HEK293 (cell line): ENCODE measurements around the gene SPPL2B.

Source experiments
- CTCF ChIA-PET: fragments of 350-600 bp; formaldehyde crosslinking; extraction: SDS; loops from one replicate; lab custom pipeline; 2021; ENCODE audit warnings: antibody characterized with exemption; lab: Yijun Ruan, JAX
- POLR2A ChIA-PET: fragments of 300-600 bp; formaldehyde crosslinking; extraction: SDS; loops from one replicate; lab custom pipeline; 2020; ENCODE audit warnings: antibody characterized with exemption, inconsistent platforms; lab: Yijun Ruan, JAX
- H3K27ac ChIP-seq: fragments of 200-500 bp; sonication (Bioruptor generic); 2 replicates; pipeline ENCODE4 v1.5.1; 2014; ENCODE audit warnings: low read depth, low read length, control low read depth, inconsistent platforms; ENCODE audit errors: extremely low read depth
- H3K36me3 ChIP-seq, 2 experiments: fragments of 200-500 bp in 1 of 2; sonication (Bioruptor generic) in 1 of 2; 1 replicate in 1 of 2; 2 replicates in 1 of 2; pipeline ENCODE4 v1.5.1; 2014 to 2017; ENCODE audit warnings: inconsistent platforms in 2 of 2, low read length in 2 of 2; ENCODE audit not compliant: control insufficient read depth in 2 of 2, insufficient read depth in 1 of 2
- H3K4me1 ChIP-seq: fragments of 200-500 bp; sonication (Bioruptor generic); 2 replicates; pipeline ENCODE4 v1.5.1; 2014; ENCODE audit warnings: mild to moderate bottlenecking, low read length, inconsistent platforms; ENCODE audit not compliant: control insufficient read depth, insufficient read depth
- H3K4me3 ChIP-seq: 2 replicates; pipeline ENCODE4 v1.5.1; 2011; ENCODE audit warnings: low read depth, mild to moderate bottlenecking, control low read depth, low read length, moderate library complexity
- H3K9me3 ChIP-seq: fragments of 200-500 bp; sonication (Bioruptor generic); 2 replicates; pipeline ENCODE4 v1.5.1; 2014; ENCODE audit warnings: low read depth, low read length, inconsistent platforms; ENCODE audit not compliant: control insufficient read depth, insufficient read depth
- BCL11B ChIP-seq: fragments of 450-650 bp; formaldehyde crosslinking; IDR thresholded peaks from 2 replicates; pipeline ENCODE4 v1.5.1; 2016; ENCODE audit warnings: low read depth, missing biosample characterization, missing genetic modification characterization
- GLIS1 ChIP-seq: fragments of 450-650 bp; formaldehyde crosslinking; IDR thresholded peaks from 2 replicates; pipeline ENCODE4 v1.5.1; 2016; ENCODE audit warnings: missing biosample characterization, missing genetic modification characterization
- ZNF121 ChIP-seq: fragments of 450-650 bp; formaldehyde crosslinking; IDR thresholded peaks from 2 replicates; pipeline ENCODE4 v1.5.1; 2016; ENCODE audit warnings: missing biosample characterization, missing genetic modification characterization
- ZNF169 ChIP-seq: fragments of 450-650 bp; formaldehyde crosslinking; IDR thresholded peaks from 2 replicates; pipeline ENCODE4 v1.5.1; 2016; ENCODE audit warnings: missing biosample characterization, missing genetic modification characterization
- TF ChIP-seq, protein P1 (sequence below): fragments of 450-650 bp; formaldehyde crosslinking; IDR thresholded peaks from 2 replicates; pipeline ENCODE4; 2016; ENCODE audit warnings: missing biosample characterization, missing genetic modification characterization
- TF ChIP-seq, protein P2 (sequence below): fragments of 450-650 bp; IDR thresholded peaks from 2 replicates; pipeline ENCODE4 v1.5.1; 2018; ENCODE audit warnings: missing biosample characterization, missing genetic modification characterization
- TF ChIP-seq, protein P3 (sequence below): fragments of 450-650 bp; formaldehyde crosslinking; IDR thresholded peaks from 2 replicates; pipeline ENCODE4 v1.5.1; 2016; ENCODE audit warnings: missing biosample characterization, missing genetic modification characterization
- TF ChIP-seq, protein P4 (sequence below): fragments of 450-650 bp; formaldehyde crosslinking; IDR thresholded peaks from 2 replicates; pipeline ENCODE4 v1.5.1; 2016; ENCODE audit warnings: missing biosample characterization, missing genetic modification characterization

Gene SPPL2B

DNA sequence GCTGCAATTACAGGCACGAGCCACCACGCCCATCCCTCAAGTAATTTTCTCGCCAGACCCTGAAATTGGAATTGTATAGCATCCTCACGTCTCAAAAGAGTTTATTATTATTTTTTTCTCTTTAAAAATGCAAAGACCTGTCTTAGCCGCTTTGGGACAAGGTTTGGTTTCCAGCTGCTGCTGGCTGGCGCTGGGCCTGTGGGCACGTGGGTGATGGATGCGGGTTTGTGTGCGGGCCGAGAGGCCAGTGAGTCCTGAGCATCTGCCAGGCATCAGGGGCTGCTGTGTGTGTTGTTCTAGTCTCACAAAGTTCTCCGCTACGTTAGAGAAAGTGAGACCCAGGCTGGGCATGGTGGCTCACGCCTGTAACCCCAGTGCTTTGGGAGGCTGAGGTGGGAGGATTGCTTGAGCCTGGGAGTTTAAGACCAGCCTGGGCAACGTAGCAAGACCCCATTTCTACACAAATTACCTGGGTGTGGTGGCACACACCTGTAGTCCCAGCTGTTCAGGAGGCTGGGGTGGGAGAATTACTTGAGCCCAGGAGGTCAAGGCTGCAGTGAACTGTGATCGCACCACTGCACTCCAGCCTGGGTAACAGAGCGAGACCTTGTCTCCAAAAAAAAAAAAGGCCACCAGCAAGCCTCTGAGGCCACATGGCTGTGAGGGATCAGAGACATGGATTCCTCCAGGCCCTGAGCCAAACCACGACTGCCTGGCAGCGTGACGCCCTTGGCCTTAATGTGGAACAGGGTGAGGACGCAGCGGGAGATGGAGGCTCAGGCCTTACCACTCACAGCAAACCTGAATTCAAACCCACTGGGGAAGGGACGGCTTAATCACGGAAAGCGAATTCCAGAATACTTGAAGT, 26.9 kb downstream of the SPPL2B start:
- Histone ChIP-seq H3K36me3 (peaks cover 0 to 18% of the 10 kb centered on the region in 2 experiments; a peak in 1 of 3 replicates), H3K4me3 (no peak overlapping the region), H3K9me3 (no peaks in the 10 kb centered on the region), H3K27ac (no peak overlapping the region), H3K4me1 (no peaks in the 10 kb centered on the region)
- CTCF ChIA-PET: interaction anchor here (0.6 kb wide), 1 partner anchor 50 kb away, joined by 3 read pairs; no protein-coding TSS in a partner anchor
- POLR2A ChIA-PET: interaction anchor here (0.5 to 0.6 kb wide), 2 partner anchors 36 to 121 kb away, joined by 3 to 4 read pairs; partner anchors contain the start of gene GADD45B
- TF ChIP-seq, protein P1, sequence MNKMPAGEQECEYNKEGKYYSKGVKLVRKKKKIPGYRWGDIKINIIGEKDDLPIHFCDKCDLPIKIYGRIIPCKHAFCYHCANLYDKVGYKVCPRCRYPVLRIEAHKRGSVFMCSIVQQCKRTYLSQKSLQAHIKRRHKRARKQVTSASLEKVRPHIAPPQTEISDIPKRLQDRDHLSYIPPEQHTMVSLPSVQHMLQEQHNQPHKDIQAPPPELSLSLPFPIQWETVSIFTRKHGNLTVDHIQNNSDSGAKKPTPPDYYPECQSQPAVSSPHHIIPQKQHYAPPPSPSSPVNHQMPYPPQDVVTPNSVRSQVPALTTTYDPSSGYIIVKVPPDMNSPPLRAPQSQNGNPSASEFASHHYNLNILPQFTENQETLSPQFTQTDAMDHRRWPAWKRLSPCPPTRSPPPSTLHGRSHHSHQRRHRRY (tag by site-specific recombination): no peak
- peak; percentile 85 for TF ChIP-seq ZNF121 (tag by site-specific recombination)

DNA sequence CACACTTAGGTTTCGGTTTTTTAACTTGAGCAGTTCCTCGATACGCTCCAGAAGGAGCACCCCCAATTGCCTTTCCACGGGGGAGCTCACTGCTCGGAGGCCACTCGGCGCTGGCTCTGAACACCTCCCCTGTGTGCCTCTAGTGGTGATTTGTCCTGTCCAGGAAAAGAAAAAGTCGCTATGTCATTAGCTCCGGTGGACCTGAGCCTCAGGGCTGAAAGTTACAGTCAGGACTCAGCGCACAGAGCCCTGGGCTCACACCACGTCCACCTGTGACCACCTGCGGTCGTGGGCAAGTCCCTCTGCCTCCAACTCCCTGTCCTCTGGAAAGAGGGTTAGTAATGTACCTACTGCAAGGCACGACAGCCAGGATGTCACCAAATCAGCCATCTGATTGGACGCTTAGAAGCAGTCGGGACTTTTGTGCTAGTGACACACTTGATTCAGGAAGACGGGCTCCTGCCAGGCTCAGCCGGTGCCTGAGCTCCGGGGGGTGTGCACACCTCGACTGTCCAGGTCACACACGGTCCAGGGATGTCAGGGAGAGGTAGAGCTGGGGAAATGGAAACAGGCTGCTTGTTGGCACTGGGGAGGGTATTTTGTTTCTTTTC, 27.7 kb downstream of the SPPL2B start:
- H3K4me1 ChIP-seq: no peaks in the 10 kb centered on the region
- H3K36me3 ChIP-seq: peaks cover 0 to 10% of the 10 kb centered on the region in 2 experiments; a peak in 1 of 3 replicates
- POLR2A ChIA-PET: no interaction called here
- TF ChIP-seq, protein P2, sequence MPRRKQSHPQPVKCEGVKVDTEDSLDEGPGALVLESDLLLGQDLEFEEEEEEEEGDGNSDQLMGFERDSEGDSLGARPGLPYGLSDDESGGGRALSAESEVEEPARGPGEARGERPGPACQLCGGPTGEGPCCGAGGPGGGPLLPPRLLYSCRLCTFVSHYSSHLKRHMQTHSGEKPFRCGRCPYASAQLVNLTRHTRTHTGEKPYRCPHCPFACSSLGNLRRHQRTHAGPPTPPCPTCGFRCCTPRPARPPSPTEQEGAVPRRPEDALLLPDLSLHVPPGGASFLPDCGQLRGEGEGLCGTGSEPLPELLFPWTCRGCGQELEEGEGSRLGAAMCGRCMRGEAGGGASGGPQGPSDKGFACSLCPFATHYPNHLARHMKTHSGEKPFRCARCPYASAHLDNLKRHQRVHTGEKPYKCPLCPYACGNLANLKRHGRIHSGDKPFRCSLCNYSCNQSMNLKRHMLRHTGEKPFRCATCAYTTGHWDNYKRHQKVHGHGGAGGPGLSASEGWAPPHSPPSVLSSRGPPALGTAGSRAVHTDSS (tag by site-specific recombination): no peak
- TF ChIP-seq GLIS1 (peak; percentile 36; the same call in 1 of the 2 replicates), ZNF169 (tag by site-specific recombination) (no peak), BCL11B (no peak)
- TF ChIP-seq, protein P3, sequence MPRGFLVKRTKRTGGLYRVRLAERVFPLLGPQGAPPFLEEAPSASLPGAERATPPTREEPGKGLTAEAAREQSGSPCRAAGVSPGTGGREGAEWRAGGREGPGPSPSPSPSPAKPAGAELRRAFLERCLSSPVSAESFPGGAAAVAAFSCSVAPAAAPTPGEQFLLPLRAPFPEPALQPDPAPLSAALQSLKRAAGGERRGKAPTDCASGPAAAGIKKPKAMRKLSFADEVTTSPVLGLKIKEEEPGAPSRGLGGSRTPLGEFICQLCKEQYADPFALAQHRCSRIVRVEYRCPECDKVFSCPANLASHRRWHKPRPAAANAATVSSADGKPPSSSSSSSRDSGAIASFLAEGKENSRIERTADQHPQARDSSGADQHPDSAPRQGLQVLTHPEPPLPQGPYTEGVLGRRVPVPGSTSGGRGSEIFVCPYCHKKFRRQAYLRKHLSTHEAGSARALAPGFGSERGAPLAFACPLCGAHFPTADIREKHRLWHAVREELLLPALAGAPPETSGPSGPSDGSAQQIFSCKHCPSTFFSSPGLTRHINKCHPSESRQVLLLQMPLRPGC (tag by site-specific recombination): no peak
- TF ChIP-seq, protein P1 (tag by site-specific recombination): no peak
- TF ChIP-seq, protein P4, sequence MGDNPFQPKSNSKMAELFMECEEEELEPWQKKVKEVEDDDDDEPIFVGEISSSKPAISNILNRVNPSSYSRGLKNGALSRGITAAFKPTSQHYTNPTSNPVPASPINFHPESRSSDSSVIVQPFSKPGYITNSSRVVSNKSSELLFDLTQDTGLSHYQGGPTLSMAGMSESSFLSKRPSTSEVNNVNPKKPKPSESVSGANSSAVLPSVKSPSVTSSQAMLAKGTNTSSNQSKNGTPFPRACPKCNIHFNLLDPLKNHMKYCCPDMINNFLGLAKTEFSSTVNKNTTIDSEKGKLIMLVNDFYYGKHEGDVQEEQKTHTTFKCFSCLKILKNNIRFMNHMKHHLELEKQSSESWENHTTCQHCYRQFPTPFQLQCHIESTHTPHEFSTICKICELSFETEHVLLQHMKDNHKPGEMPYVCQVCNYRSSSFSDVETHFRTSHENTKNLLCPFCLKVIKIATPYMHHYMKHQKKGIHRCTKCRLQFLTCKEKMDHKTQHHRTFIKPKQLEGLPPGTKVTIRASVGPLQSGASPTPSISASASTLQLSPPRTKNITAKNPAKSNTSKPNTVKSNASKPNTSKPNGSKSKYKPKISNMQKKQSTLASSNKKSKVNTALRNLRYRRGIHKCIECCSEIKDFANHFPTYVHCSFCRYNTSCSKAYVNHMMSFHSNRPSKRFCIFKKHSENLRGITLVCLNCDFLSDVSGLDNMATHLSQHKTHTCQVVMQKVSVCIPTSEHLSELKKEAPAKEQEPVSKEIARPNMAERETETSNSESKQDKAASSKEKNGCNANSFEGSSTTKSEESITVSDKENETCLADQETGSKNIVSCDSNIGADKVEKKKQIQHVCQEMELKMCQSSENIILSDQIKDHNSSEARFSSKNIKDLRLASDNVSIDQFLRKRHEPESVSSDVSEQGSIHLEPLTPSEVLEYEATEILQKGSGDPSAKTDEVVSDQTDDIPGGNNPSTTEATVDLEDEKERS (tag by site-specific recombination): no peak
- H3K4me3 ChIP-seq: no peak overlapping the region
- CTCF ChIA-PET: no interaction called here
- H3K27ac ChIP-seq: no peak overlapping the region
- no peaks in the 10 kb centered on the region for H3K9me3 ChIP-seq
